LHCN-M2 (cell line): ENCODE results near the gene TRHDE. TPM values are rescaled to one million over a fixed set of nuclear protein-coding genes. Genes with fewer than 3 reads are reported as not detected.
"Not testable (repeated sequence)": the region's sequence is repeated elsewhere in the genome, so short reads cannot be mapped to it uniquely, and the experiment has no call there.

Source experiments
- DNase-seq: peaks from one replicate; pipeline ENCODE4 v3.0.0-alpha.2; 2012; ENCODE audit warnings: low read depth
- total RNA-seq: library from RNA; depleted of rRNA; stranded (reverse); fragments of >200 nt; gene quantifications from 2 replicates; pipeline ENCODE4 v1.2.3, GENCODE V29; 2014

TRHDE gene
- total RNA-seq, 1 experiment from 2014 or later: not detected

- DNase-seq: no peak
Observed at GRCh38 chr12:72622556-72622955, 350.4 kb downstream of the TRHDE start.

GRCh38 chr12:72631926-72632685 is 359.9 kb downstream of the TRHDE start:
- DNase-seq: no peak

- no peak for DNase-seq
Observed at GRCh38 chr12:72642706-72643105, 370.5 kb downstream of the TRHDE start.

- no peak for DNase-seq
Observed at GRCh38 chr12:72647139-72647538, 375.0 kb downstream of the TRHDE start.

GRCh38 chr12:72658615-72659014 is 386.4 kb downstream of the TRHDE start:
- DNase-seq: no peak

- not testable (repeated sequence) for DNase-seq
Observed at GRCh38 chr12:72660174-72660573, 388.0 kb downstream of the TRHDE start.

GRCh38 chr12:72673853-72674252 is 401.7 kb downstream of the TRHDE start:
- DNase-seq: no peak

- no peak for DNase-seq
Observed at GRCh38 chr12:72676556-72676955, 404.4 kb downstream of the TRHDE start.

- no peak for DNase-seq
Observed at GRCh38 chr12:72677139-72677538, 405.0 kb downstream of the TRHDE start.

GRCh38 chr12:72677846-72678245 is 405.7 kb downstream of the TRHDE start:
- DNase-seq: no peak

- no peak for DNase-seq
Observed at GRCh38 chr12:72679147-72679757, 407.1 kb downstream of the TRHDE start.

- no peak for DNase-seq
Observed at GRCh38 chr12:72681028-72681427, 408.9 kb downstream of the TRHDE start.

GRCh38 chr12:72684491-72684890 is 412.3 kb downstream of the TRHDE start:
- DNase-seq: no peak

GRCh38 chr12:72692338-72692737 is 420.2 kb downstream of the TRHDE start:
- DNase-seq: no peak

GRCh38 chr12:72694193-72694592 is 422.0 kb downstream of the TRHDE start:
- no peak for DNase-seq

GRCh38 chr12:72699362-72699761 is 427.2 kb downstream of the TRHDE start:
- DNase-seq: no peak

GRCh38 chr12:72712025-72712424 is 439.9 kb downstream of the TRHDE start:
- DNase-seq: not testable (repeated sequence)

- DNase-seq: no peak
Observed at GRCh38 chr12:72716221-72716620, 444.1 kb downstream of the TRHDE start.

- DNase-seq: no peak
Observed at GRCh38 chr12:72717036-72717435, 444.9 kb downstream of the TRHDE start.
